WTC11 (cell line): Measurements from ENCODE around the gene ACOT4. TPM values are rescaled to one million over a fixed set of nuclear protein-coding genes. Genes with fewer than 3 reads are reported as not detected.

ENCODE experiments used
- ATAC-seq: fragments of 200-7000 bp; cut with Tn5 transposase; 2 replicates; pipeline ENCODE4 v1.10.0; 2021; ENCODE audit warnings: mild to moderate bottlenecking, moderate library complexity
- CTCF ChIA-PET: fragments of 300-600 bp; sonication (Branson Sonifier 250); formaldehyde crosslinking; loops from one replicate; lab custom pipeline; 2021; ENCODE audit warnings: antibody characterized with exemption; lab: Charles Lee
- POLR2A ChIA-PET: fragments of 350-600 bp; sonication (Branson Sonifier 250); formaldehyde crosslinking; loops from one replicate; lab custom pipeline; 2021; ENCODE audit warnings: antibody characterized with exemption; lab: Charles Lee
- DNase-seq: peaks from one replicate; pipeline ENCODE4 v3.0.0; 2021; ENCODE audit warnings: low spot score
- H3K27ac Mint-ChIP-seq: 2 replicates; pipeline ENCODE4 v1.8.0; 2021; ENCODE audit warnings: mixed read lengths
- H3K27me3 Mint-ChIP-seq: 2 replicates; pipeline ENCODE4 v1.8.0; 2021; ENCODE audit warnings: low read depth, mild to moderate bottlenecking, moderate library complexity, mixed read lengths
- H3K36me3 Mint-ChIP-seq: 2 replicates; pipeline ENCODE4 v1.8.0; 2021; ENCODE audit warnings: mixed read lengths
- H3K4me1 Mint-ChIP-seq: 2 replicates; pipeline ENCODE4 v1.8.0; 2022; ENCODE audit warnings: mixed read lengths
- H3K4me3 Mint-ChIP-seq: 2 replicates; pipeline ENCODE4 v1.8.0; 2021; ENCODE audit warnings: mild to moderate bottlenecking, moderate library complexity, mixed read lengths
- H3K9me3 Mint-ChIP-seq: 2 replicates; pipeline ENCODE4 v1.8.0; 2021; ENCODE audit warnings: mixed read lengths
- ARID4B ChIP-seq: sonication (generic); formaldehyde crosslinking; IDR thresholded peaks from 2 replicates; pipeline ENCODE4 v1.8.0; 2023; ENCODE audit warnings: missing genetic modification reagents, mild to moderate bottlenecking, borderline replicate concordance
- ATF3 ChIP-seq: sonication (generic); formaldehyde crosslinking; conservative IDR thresholded peaks from 2 replicates; pipeline ENCODE4 v1.8.1; 2022; ENCODE audit warnings: mild to moderate bottlenecking, missing genetic modification reagents
- CDX4 ChIP-seq: fragments of 250-450 bp; sonication (Bioruptor Pico); IDR thresholded peaks from 2 replicates; pipeline ENCODE4 v1.9.0; 2021; ENCODE audit warnings: moderate library complexity, mild to moderate bottlenecking, inconsistent platforms, borderline replicate concordance
- EMX1 ChIP-seq: fragments of 250-450 bp; sonication (Bioruptor Pico); IDR thresholded peaks from 2 replicates; pipeline ENCODE4 v1.8.0; 2021; ENCODE audit warnings: mild to moderate bottlenecking
- FOXK1 ChIP-seq: sonication (generic); formaldehyde crosslinking; IDR thresholded peaks from 2 replicates; pipeline ENCODE4 v1.8.0; 2022; ENCODE audit warnings: mild to moderate bottlenecking, moderate library complexity, missing genetic modification reagents
- GABPB1 ChIP-seq: sonication (generic); formaldehyde crosslinking; IDR thresholded peaks from 2 replicates; pipeline ENCODE4 v1.8.1; 2023; ENCODE audit warnings: mild to moderate bottlenecking, missing genetic modification reagents
- HMGA2 ChIP-seq: fragments of 250-450 bp; sonication (Bioruptor Pico); IDR thresholded peaks from 2 replicates; pipeline ENCODE4 v1.4.0; 2021; ENCODE audit warnings: mild to moderate bottlenecking, moderate library complexity
- JAZF1 ChIP-seq: fragments of 250-450 bp; sonication (Bioruptor Pico); IDR thresholded peaks from 2 replicates; pipeline ENCODE4 v1.9.0; 2021; ENCODE audit warnings: moderate library complexity, mild to moderate bottlenecking, inconsistent platforms
- NR2C2 ChIP-seq: sonication (generic); formaldehyde crosslinking; IDR thresholded peaks from 2 replicates; pipeline ENCODE4 v1.8.0; 2022; ENCODE audit warnings: mild to moderate bottlenecking, missing genetic modification reagents
- OVOL2 ChIP-seq: fragments of 250-450 bp; sonication (Bioruptor Pico); IDR thresholded peaks from 2 replicates; pipeline ENCODE4 v1.9.0; 2021; ENCODE audit warnings: mild to moderate bottlenecking, borderline replicate concordance
- RELA ChIP-seq: sonication (generic); formaldehyde crosslinking; IDR thresholded peaks from 2 replicates; pipeline ENCODE4 v1.8.1; 2022; ENCODE audit warnings: missing genetic modification reagents, mild to moderate bottlenecking, borderline replicate concordance
- SP1 ChIP-seq: sonication (generic); formaldehyde crosslinking; conservative IDR thresholded peaks from 2 replicates; pipeline ENCODE4 v1.8.1; 2022; ENCODE audit warnings: missing genetic modification reagents
- TEAD1 ChIP-seq: sonication (generic); formaldehyde crosslinking; IDR thresholded peaks from 2 replicates; pipeline ENCODE4 v1.8.0; 2022; ENCODE audit warnings: mild to moderate bottlenecking, missing genetic modification reagents
- TEAD4 ChIP-seq: sonication (generic); formaldehyde crosslinking; IDR thresholded peaks from 2 replicates; pipeline ENCODE4 v1.8.0; 2022; ENCODE audit warnings: mild to moderate bottlenecking, missing genetic modification reagents
- ZNF281 ChIP-seq: sonication (generic); formaldehyde crosslinking; IDR thresholded peaks from 2 replicates; pipeline ENCODE4 v1.8.0; 2023; ENCODE audit warnings: mild to moderate bottlenecking, missing genetic modification reagents
- ZNF671 ChIP-seq: fragments of 250-450 bp; sonication (Bioruptor Pico); IDR thresholded peaks from 2 replicates; pipeline ENCODE4 v1.8.0; 2021; ENCODE audit warnings: mild to moderate bottlenecking
- total RNA-seq: library from RNA; stranded (reverse); gene quantifications from 3 replicates; pipeline ENCODE4 v1.2.3, GENCODE V29; 2021

ACOT4 gene
- total RNA-seq, 1 experiment from 2014 or later: 1.6 TPM

GRCh38 chr14:73640796-73641365, 49.2 kb downstream of the ACOT4 start (continued):
- TF ChIP-seq ATF3 (CRISPR knock-in tag) (no peak), JAZF1 (CRISPR knock-in tag) (no peak), CDX4 (CRISPR knock-in tag) (no peak), ZNF281 (CRISPR knock-in tag) (no peak)

- peak; percentile 99 for ATAC-seq
- no peaks in the 10 kb centered on the region for H3K36me3 Mint-ChIP-seq
- POLR2A ChIA-PET: interaction anchor here (0.6 to 1.4 kb wide), 2 partner anchors 11 kb away, joined by 3 to 5 read pairs; no protein-coding TSS in a partner anchor
Observed at GRCh38 chr14:73644531-73645247, 53.0 kb downstream of the ACOT4 start, which contains the start of gene DNAL1. TSS of gene DNAL1 (plus strand) at chr14:73644986. CDS start at chr14:73645040, 54 bp downstream.

GRCh38 chr14:73645248-73645610, 53.6 kb downstream of the ACOT4 start:
- no peaks in the 10 kb centered on the region for H3K36me3 Mint-ChIP-seq
- ATAC-seq: no peak
- ChIA-PET POLR2A (interaction anchor here (0.6 to 1.4 kb wide), 2 partner anchors 10 to 11 kb away, joined by 3 to 5 read pairs; no protein-coding TSS in a partner anchor), CTCF (interaction anchor here (0.9 kb wide), 1 partner anchor 84 kb away, joined by 3 read pairs; no protein-coding TSS in a partner anchor)
- no peak for DNase-seq
- peak overlapping the region; percentile 95 for H3K4me3 Mint-ChIP-seq
- H3K9me3 Mint-ChIP-seq: no peaks in the 10 kb centered on the region
- H3K27ac Mint-ChIP-seq: peak overlapping the region; percentile 81
- H3K4me1 Mint-ChIP-seq: peaks cover 19% of the 10 kb centered on the region
- H3K27me3 Mint-ChIP-seq: no peaks in the 10 kb centered on the region
- TF ChIP-seq ZNF281 (CRISPR knock-in tag): no peak
- no peak for TF ChIP-seq ZNF671 (CRISPR knock-in tag)
- no peak for TF ChIP-seq HMGA2 (CRISPR knock-in tag)
- no peak for TF ChIP-seq GABPB1 (CRISPR knock-in tag)
- TF ChIP-seq NR2C2: no peak
- no peak for TF ChIP-seq RELA (CRISPR knock-in tag)
- no peak for TF ChIP-seq TEAD4
- TF ChIP-seq TEAD1 (CRISPR knock-in tag): no peak

More at GRCh38 chr14:73644531-73645247, 53.0 kb downstream of the ACOT4 start, which contains the start of gene DNAL1:
- no peaks in the 10 kb centered on the region for H3K27me3 Mint-ChIP-seq
- peaks cover 19% of the 10 kb centered on the region for H3K4me1 Mint-ChIP-seq
- no peaks in the 10 kb centered on the region for H3K9me3 Mint-ChIP-seq
- peak within 1 kb of the TSS; percentile 97 for H3K27ac Mint-ChIP-seq
- CTCF ChIA-PET: interaction anchor here (0.7 to 1.2 kb wide), 3 partner anchors 10 to 18 kb away, joined by 3 to 4 read pairs (median 3); no protein-coding TSS in a partner anchor
- peak; percentile 95 for DNase-seq
- peak within 1 kb of the TSS; percentile 95 for H3K4me3 Mint-ChIP-seq
- TF ChIP-seq SP1 (CRISPR knock-in tag) (0 out of 2 replicates have a peak, but pooled peaks have one; percentile 43), FOXK1 (CRISPR knock-in tag) (0 out of 2 replicates have a peak, but pooled peaks have one; percentile 42), EMX1 (no peak), OVOL2 (CRISPR knock-in tag) (no peak), ARID4B (peak; percentile 51; the same call in 1 of the 2 replicates)
